HepG2 (cell line): ENCODE results near the gene PHF5A. TPM values are rescaled to one million over a fixed set of nuclear protein-coding genes. Genes with fewer than 3 reads are reported as not detected.

Source experiments
- CREB1 ChIP-seq, 2 experiments: fragments of 450-650 bp in 1 of 2; IDR thresholded peaks; 2 replicates each; pipeline ENCODE4 v1.6.1; 2016 to 2017; ENCODE audit warnings: control low read depth in 1 of 2, mild to moderate bottlenecking in 1 of 2, missing compliant biosample characterization in 1 of 2, missing genetic modification characterization in 1 of 2
- CREM ChIP-seq, 2 experiments: sonication (generic) in 1 of 2; formaldehyde crosslinking in 1 of 2; IDR thresholded peaks; 2 replicates each; pipeline versions ENCODE4 v1.4.0 to v1.6.1; 2016 to 2020; ENCODE audit warnings: antibody characterized with exemption in 1 of 2, mild to moderate bottlenecking in 1 of 2, missing genetic modification reagents in 1 of 2
- FLYWCH1 ChIP-seq: sonication (generic); formaldehyde crosslinking; IDR thresholded peaks from 2 replicates; pipeline ENCODE4 v1.8.1; 2023; ENCODE audit warnings: mild to moderate bottlenecking, missing genetic modification reagents
- GZF1 ChIP-seq: sonication (generic); formaldehyde crosslinking; IDR thresholded peaks from 2 replicates; pipeline ENCODE4 v1.5.1; 2020; ENCODE audit warnings: mild to moderate bottlenecking, missing genetic modification reagents
- MXD3 ChIP-seq: IDR thresholded peaks from 2 replicates; pipeline ENCODE4 v1.6.1; 2016; ENCODE audit warnings: mild to moderate bottlenecking, missing biosample characterization, missing genetic modification reagents
- NFYC ChIP-seq: IDR thresholded peaks from 2 replicates; pipeline ENCODE4 v1.6.1; 2016; ENCODE audit warnings: missing genetic modification reagents, missing compliant biosample characterization
- NR3C1 ChIP-seq: sonication (generic); formaldehyde crosslinking; IDR thresholded peaks from 2 replicates; pipeline ENCODE4 v1.4.0; 2020; ENCODE audit warnings: missing genetic modification reagents
- PHF8 ChIP-seq: sonication (generic); formaldehyde crosslinking; IDR thresholded peaks from 2 replicates; pipeline ENCODE4 v1.5.0; 2020; ENCODE audit warnings: missing genetic modification reagents
- REST ChIP-seq, 2 experiments: IDR thresholded peaks; 2 replicates each; pipeline ENCODE4 v1.6.1; 2011 to 2012; ENCODE audit warnings: low read length in 2 of 2, borderline replicate concordance in 1 of 2, low read depth in 1 of 2, mild to moderate bottlenecking in 1 of 2, moderate library complexity in 1 of 2
- SAP130 ChIP-seq: IDR thresholded peaks from 2 replicates; pipeline ENCODE4 v1.6.1; 2016; ENCODE audit warnings: low read depth
- STAT5B ChIP-seq: sonication (generic); formaldehyde crosslinking; IDR thresholded peaks from 2 replicates; pipeline ENCODE4 v1.4.0; 2020; ENCODE audit warnings: missing genetic modification reagents
- XBP1 ChIP-seq: sonication (generic); formaldehyde crosslinking; IDR thresholded peaks from 2 replicates; pipeline ENCODE4 v1.5.0; 2020; ENCODE audit warnings: missing genetic modification reagents
- ZNF18 ChIP-seq: sonication (generic); formaldehyde crosslinking; IDR thresholded peaks from 2 replicates; pipeline ENCODE4 v1.8.0; 2022; ENCODE audit warnings: mild to moderate bottlenecking, missing genetic modification reagents; ENCODE audit not compliant: insufficient replicate concordance
- ZNF354B ChIP-seq: sonication (generic); formaldehyde crosslinking; IDR thresholded peaks from 2 replicates; pipeline ENCODE4 v1.8.0; 2022; ENCODE audit warnings: mild to moderate bottlenecking, missing genetic modification reagents
- ZNF430 ChIP-seq: sonication (generic); formaldehyde crosslinking; IDR thresholded peaks from 2 replicates; pipeline ENCODE4 v1.9.0; 2021; ENCODE audit warnings: mild to moderate bottlenecking, missing genetic modification reagents
- ZNF572 ChIP-seq: sonication (generic); formaldehyde crosslinking; IDR thresholded peaks from 2 replicates; pipeline ENCODE4 v1.5.1; 2020; ENCODE audit warnings: mild to moderate bottlenecking, missing genetic modification reagents
- ZNF704 ChIP-seq: sonication (generic); formaldehyde crosslinking; IDR thresholded peaks from 2 replicates; pipeline ENCODE4 v1.8.1; 2023; ENCODE audit warnings: mild to moderate bottlenecking, inconsistent platforms, moderate library complexity, missing genetic modification reagents, borderline replicate concordance
- ZNF777 ChIP-seq: sonication (generic); formaldehyde crosslinking; IDR thresholded peaks from 2 replicates; pipeline ENCODE4 v1.4.0; 2020; ENCODE audit warnings: missing genetic modification reagents
- ZSCAN21 ChIP-seq: sonication (generic); formaldehyde crosslinking; IDR thresholded peaks from 2 replicates; pipeline ENCODE4 v1.8.0; 2022; ENCODE audit warnings: mild to moderate bottlenecking, missing genetic modification reagents, moderate library complexity, borderline replicate concordance
- polyA plus RNA-seq, 8 experiments: library from polyadenylated mRNA; depleted of rRNA in 3 of 8; stranded (reverse) in 7 of 8; unstranded in 1 of 8; fragments of >200 nt; fragmentation: Illumina TruSeq in 4 of 8; extraction: Trizol in 4 of 8; gene quantifications; 2 replicates each; pipeline versions ENCODE4 v1.2.1 to v1.2.3, GENCODE V29; 2011 to 2016; ENCODE audit warnings: low read depth in 4 of 8, missing spikeins in 1 of 8, mixed read lengths in 1 of 8; ENCODE audit not compliant: insufficient read depth in 1 of 8
- total RNA-seq, 5 experiments: library from RNA; depleted of rRNA; stranded (reverse); fragments of >200 nt; fragmentation: Illumina TruSeq; extraction: Trizol; gene quantifications; 2 replicates each; pipeline ENCODE4 v1.2.3, GENCODE V29; 2016; ENCODE audit warnings: low read depth in 1 of 5

PHF5A gene
- total and polyA plus RNA-seq, 2 of the 13 experiments (the other 11 are each of a cell fraction or from before 2014, with no cell fraction given), result 56.6 to 105 TPM

GRCh38 chr22:41469218-41469851, 843 bp upstream of the PHF5A start (continued):
- no peak for TF ChIP-seq XBP1 (CRISPR knock-in tag)
- no peak for TF ChIP-seq NR3C1 (CRISPR knock-in tag)
- peak; percentile 83; the same call in 1 of the 2 replicates for TF ChIP-seq ZNF572 (CRISPR knock-in tag)
- no peak; the same call in 1 of the 2 replicates for TF ChIP-seq STAT5B (CRISPR knock-in tag)
- no peak for TF ChIP-seq ZNF354B
- no peak; the same call in 1 of the 2 replicates for TF ChIP-seq ZNF777
- TF ChIP-seq SAP130 (CRISPR knock-in tag), result peak; percentile 10
- TF ChIP-seq ZNF18 (CRISPR knock-in tag), result no peak
- TF ChIP-seq FLYWCH1 (CRISPR knock-in tag), result no peak
- peak; percentile 43; the same call in 1 of the 2 replicates for TF ChIP-seq ZNF704 (CRISPR knock-in tag)
- TF ChIP-seq REST (IDR thresholded peaks at IDR 0.05; ENCODE audit: borderline replicate concordance in 1 of 2, low read depth in 1 of 2, low read length in 2 of 2), result no peak
- peak; percentile 17; the same call in 1 of the 2 replicates for TF ChIP-seq ZNF430 (CRISPR knock-in tag)
- no peak for TF ChIP-seq CREB1 (IDR thresholded peaks at IDR 0.05)
- peak; percentile 90 for TF ChIP-seq CREB1 (CRISPR knock-in tag; IDR thresholded peaks at IDR 0.05)
- TF ChIP-seq ZSCAN21 (CRISPR knock-in tag), result no peak
- peak; percentile 55; the same call in 1 of the 2 replicates for TF ChIP-seq PHF8
- TF ChIP-seq MXD3 (CRISPR knock-in tag), result no peak
- TF ChIP-seq CREM (IDR thresholded peaks at IDR 0.05), result no peak; the same call in 1 of the 2 replicates
- TF ChIP-seq CREM (CRISPR knock-in tag; IDR thresholded peaks at IDR 0.05), result no peak
- TF ChIP-seq GZF1 (CRISPR knock-in tag), result no peak
- no peak for TF ChIP-seq NFYC (CRISPR knock-in tag)
